Measurements from ENCODE around the gene PPP1R12B. TPM values are rescaled to one million over a fixed set of nuclear protein-coding genes. Genes with fewer than 3 reads are reported as not detected.

Gene PPP1R12B
- total RNA-seq, 4 donors from 2014 or later: 20.6 to 120 (median 36.9) TPM

GRCh38 chr1:202567738-202568137 is 219.2 kb downstream of the PPP1R12B start:
- no peak overlapping the region for H3K4me3 ChIP-seq
- H3K27ac ChIP-seq: peak overlapping the region; percentile 0 to 71 (median 48)
- H3K9me3 ChIP-seq: no peaks in the 10 kb centered on the region
- DNase-seq: no peak
- no peaks in the 10 kb centered on the region for H3K27me3 ChIP-seq
- H3K4me1 ChIP-seq: peaks cover 0 to 87% (median 30%) of the 10 kb centered on the region in 3 donors
- peaks cover 0 to 73% (median 4%) of the 10 kb centered on the region in 3 donors for H3K36me3 ChIP-seq
- intact Hi-C loops (cut with DNase I): loop anchor here (5.0 kb wide), 1 partner anchor 55 kb away; no protein-coding TSS in a partner anchor
- 45 to 69% methylated on average over 4 of the region's 4 CpGs for WGBS, 2 donors
- TF ChIP-seq POLR2A (IDR thresholded peaks at IDR 0.05) (no peak), CTCF (IDR thresholded peaks at IDR 0.05) (no peak)

- DNase-seq: no peak
- WGBS, 2 donors: 68% methylated on average over 2 of the region's 2 CpGs; no CpG with 5 or more reads in 1 of the 2 donors
- peaks cover 0 to 68% (median 4%) of the 10 kb centered on the region in 3 donors for H3K36me3 ChIP-seq
- H3K27me3 ChIP-seq: no peaks in the 10 kb centered on the region
- no peak overlapping the region for H3K4me3 ChIP-seq
- H3K4me1 ChIP-seq: peaks cover 0 to 86% (median 30%) of the 10 kb centered on the region in 3 donors
- H3K27ac ChIP-seq: peak overlapping the region in 3 of 4 donors; percentile 27 to 71 (median 68)
- intact Hi-C loops (cut with DNase I): loop anchor here (5.0 kb wide), 1 partner anchor 56 kb away; no protein-coding TSS in a partner anchor
- H3K9me3 ChIP-seq: no peaks in the 10 kb centered on the region
- no peak for TF ChIP-seq POLR2A (IDR thresholded peaks at IDR 0.05)
- no peak for TF ChIP-seq CTCF (IDR thresholded peaks at IDR 0.05)
Observed at GRCh38 chr1:202568410-202568809, 219.9 kb downstream of the PPP1R12B start.

- Histone ChIP-seq H3K4me3 (no peak overlapping the region), H3K9me3 (no peaks in the 10 kb centered on the region), H3K36me3 (peaks cover 0 to 64% (median 4%) of the 10 kb centered on the region in 3 donors), H3K4me1 (peaks cover 0 to 86% (median 30%) of the 10 kb centered on the region in 3 donors), H3K27ac (peak overlapping the region in 3 of 4 donors; percentile 27 to 71 (median 68)), H3K27me3 (no peaks in the 10 kb centered on the region)
- intact Hi-C loops (cut with DNase I): loop anchor here (5.0 kb wide), 1 partner anchor 57 kb away; no protein-coding TSS in a partner anchor
- DNase-seq: no peak
- TF ChIP-seq CTCF (IDR thresholded peaks at IDR 0.05) (no peak), POLR2A (IDR thresholded peaks at IDR 0.05) (no peak)
- WGBS, 2 donors: 70 to 71% methylated on average over 4 of the region's 4 CpGs
Observed at GRCh38 chr1:202568826-202569225, 220.3 kb downstream of the PPP1R12B start.

- intact Hi-C loops (cut with DNase I): loop anchor here (5.0 kb wide), 1 partner anchor 57 kb away; no protein-coding TSS in a partner anchor
- no peak for TF ChIP-seq CTCF (IDR thresholded peaks at IDR 0.05)
- no peak for TF ChIP-seq POLR2A (IDR thresholded peaks at IDR 0.05)
- peak overlapping the region; percentile 25 to 71 (median 60) for H3K27ac ChIP-seq
Observed at GRCh38 chr1:202569393-202570322, 221.2 kb downstream of the PPP1R12B start.

More at GRCh38 chr1:202569393-202570322, 221.2 kb downstream of the PPP1R12B start:
- Histone ChIP-seq H3K4me3 (no peak overlapping the region), H3K27me3 (no peaks in the 10 kb centered on the region), H3K9me3 (no peaks in the 10 kb centered on the region), H3K36me3 (peaks cover 0 to 60% (median 0%) of the 10 kb centered on the region in 3 donors), H3K4me1 (peaks cover 0 to 92% (median 30%) of the 10 kb centered on the region in 3 donors)
- no peak for DNase-seq
